Activated CD8-positive, alpha-beta T cell treated with anti-CD3 and anti-CD28 coated beads for 36 hours (primary cell): ENCODE results near the gene FAM131C. TPM values are rescaled to one million over a fixed set of nuclear protein-coding genes. Genes with fewer than 3 reads are reported as not detected.
A peak's percentile ranks its signal among the peaks of the same experiment; 100 is the strongest.

Experiments used
- ATAC-seq: fragments of 200-7000 bp; cut with Tn5 transposase; one replicate; pipeline ENCODE4 v1.10.0; 2021; ENCODE audit warnings: mild to moderate bottlenecking, moderate library complexity
- CTCF ChIA-PET: fragments of 350-600 bp; sonication (Branson Sonifier 250); formaldehyde crosslinking; loops from one replicate; lab custom pipeline; 2021; ENCODE audit warnings: antibody characterized with exemption; lab: Charles Lee
- POLR2A ChIA-PET: fragments of 350-600 bp; sonication (Branson Sonifier 250); formaldehyde crosslinking; loops from one replicate; lab custom pipeline; 2021; ENCODE audit warnings: antibody characterized with exemption; lab: Charles Lee
- DNase-seq: peaks from one replicate; pipeline ENCODE4 v3.0.0-alpha.2; 2020
- H3K27ac Mint-ChIP-seq: one replicate; pipeline ENCODE4 v1.8.0; 2021; ENCODE audit warnings: mild to moderate bottlenecking, mixed read lengths
- H3K27me3 Mint-ChIP-seq: one replicate; pipeline ENCODE4 v1.8.0; 2021; ENCODE audit warnings: mixed read lengths
- H3K36me3 Mint-ChIP-seq: one replicate; pipeline ENCODE4 v1.8.0; 2021; ENCODE audit warnings: low read depth, mixed read lengths
- H3K4me1 Mint-ChIP-seq: one replicate; pipeline ENCODE4 v1.8.0; 2021; ENCODE audit warnings: low read depth, mixed read lengths
- H3K4me3 Mint-ChIP-seq: one replicate; pipeline ENCODE4 v1.8.0; 2021; ENCODE audit warnings: mild to moderate bottlenecking, moderate library complexity, mixed read lengths
- H3K9me3 Mint-ChIP-seq: one replicate; pipeline ENCODE4 v1.8.0; 2021; ENCODE audit warnings: mixed read lengths
- CTCF ChIP-seq: fragments of 200-600 bp; IDR thresholded peaks from one replicate; pipeline ENCODE4 v1.8.0; 2022; ENCODE audit warnings: antibody characterized with exemption, mild to moderate bottlenecking
- intact Hi-C: fragments of 100-400 bp; cut with micrococcal nuclease; formaldehyde crosslinking; loops from one replicate; pipeline ENCODE4 v1.10.0; 2022
- total RNA-seq, 2 experiments: library from RNA; stranded (reverse); gene quantifications; one replicate each; pipeline ENCODE4 v1.2.3, GENCODE V29; 2021

Gene FAM131C
- under 1 TPM; 0.70 to 0.87 TPM for total RNA-seq

GRCh38 chr1:16073490-16074119, at the start of gene FAM131C:
Gene FAM131C, minus strand, starts transcription at chr1:16073651. Its CDS starts 209 bp downstream, at chr1:16073442.
- intact Hi-C loops = loop anchor here (10.0 kb wide), 1 partner anchor 291 kb away; the partner anchor contains the start of gene SZRD1
- CTCF ChIA-PET = interaction anchor here (0.6 to 2.2 kb wide), 20 partner anchors 10 to 419 kb away, joined by 3 to 21 read pairs (median 4); partner anchors contain the start of gene SRARP
- H3K27ac Mint-ChIP-seq = peak within 1 kb of the TSS; percentile 54
- peak; percentile 44 for DNase-seq
- peak within 1 kb of the TSS; percentile 59 for H3K4me3 Mint-ChIP-seq
- POLR2A ChIA-PET = no interaction called here
- no peaks in the 10 kb centered on the region for H3K9me3 Mint-ChIP-seq
- TF ChIP-seq CTCF = no peak
- ATAC-seq = peak; percentile 90
- peaks cover 9% of the 10 kb centered on the region for H3K4me1 Mint-ChIP-seq
- no peaks in the 10 kb centered on the region for H3K36me3 Mint-ChIP-seq
- peaks cover 23% of the 10 kb centered on the region for H3K27me3 Mint-ChIP-seq

- H3K27ac Mint-ChIP-seq = no peak overlapping the region
- H3K27me3 Mint-ChIP-seq = no peaks in the 10 kb centered on the region
- no peak overlapping the region for H3K4me3 Mint-ChIP-seq
- H3K9me3 Mint-ChIP-seq = no peaks in the 10 kb centered on the region
- DNase-seq (peak; percentile 90), ATAC-seq (peak; percentile 96)
- intact Hi-C loops = no loop called here
- TF ChIP-seq CTCF = no peak
- POLR2A ChIA-PET = interaction anchor here (1.1 kb wide), 1 partner anchor 13 kb away, joined by 5 read pairs; no protein-coding TSS in a partner anchor
- no peaks in the 10 kb centered on the region for H3K36me3 Mint-ChIP-seq
- CTCF ChIA-PET = interaction anchor here (1.2 to 3.8 kb wide), 3 partner anchors 41 to 66 kb away, joined by 3 to 16 read pairs (median 7); no protein-coding TSS in a partner anchor
- peaks cover 11% of the 10 kb centered on the region for H3K4me1 Mint-ChIP-seq
Measured at GRCh38 chr1:16122916-16123315, 49.5 kb upstream of the FAM131C start.

GRCh38 chr1:16122350-16122881, 49.0 kb upstream of the FAM131C start:
- H3K4me3 Mint-ChIP-seq = no peak overlapping the region
- no peak for ATAC-seq
- H3K4me1 Mint-ChIP-seq = peaks cover 11% of the 10 kb centered on the region
- no peak for DNase-seq
- no peaks in the 10 kb centered on the region for H3K36me3 Mint-ChIP-seq
- no peak for TF ChIP-seq CTCF
- no peak overlapping the region for H3K27ac Mint-ChIP-seq
- intact Hi-C loops = no loop called here
- CTCF ChIA-PET = interaction anchor here (1.8 to 3.8 kb wide), 2 partner anchors 40 to 43 kb away, joined by 7 to 16 read pairs; no protein-coding TSS in a partner anchor
- H3K27me3 Mint-ChIP-seq = no peaks in the 10 kb centered on the region
- POLR2A ChIA-PET = no interaction called here
- no peaks in the 10 kb centered on the region for H3K9me3 Mint-ChIP-seq

- H3K27me3 Mint-ChIP-seq = no peaks in the 10 kb centered on the region
- H3K27ac Mint-ChIP-seq = no peak overlapping the region
- no peak overlapping the region for H3K4me3 Mint-ChIP-seq
- H3K36me3 Mint-ChIP-seq = no peaks in the 10 kb centered on the region
- H3K4me1 Mint-ChIP-seq = peaks cover 11% of the 10 kb centered on the region
- H3K9me3 Mint-ChIP-seq = no peaks in the 10 kb centered on the region
- ChIA-PET POLR2A (interaction anchor here (1.6 kb wide), 1 partner anchor 9 kb away, joined by 4 read pairs; no protein-coding TSS in a partner anchor), CTCF (interaction anchor here (0.7 to 3.8 kb wide), 4 partner anchors 39 to 123 kb away, joined by 3 to 16 read pairs (median 4); no protein-coding TSS in a partner anchor)
- TF ChIP-seq CTCF = no peak
- intact Hi-C loops = no loop called here
- ATAC-seq (no peak), DNase-seq (no peak)
Measured at GRCh38 chr1:16120940-16121410, 47.5 kb upstream of the FAM131C start.
